ENCODE data around the gene MCF2L. TPM values are rescaled to one million over a fixed set of nuclear protein-coding genes. Genes with fewer than 3 reads are reported as not detected.

Gene MCF2L
- total RNA-seq, 4 donors from 2014 or later, result 12.8 to 169 (median 41.5) TPM

DNA sequence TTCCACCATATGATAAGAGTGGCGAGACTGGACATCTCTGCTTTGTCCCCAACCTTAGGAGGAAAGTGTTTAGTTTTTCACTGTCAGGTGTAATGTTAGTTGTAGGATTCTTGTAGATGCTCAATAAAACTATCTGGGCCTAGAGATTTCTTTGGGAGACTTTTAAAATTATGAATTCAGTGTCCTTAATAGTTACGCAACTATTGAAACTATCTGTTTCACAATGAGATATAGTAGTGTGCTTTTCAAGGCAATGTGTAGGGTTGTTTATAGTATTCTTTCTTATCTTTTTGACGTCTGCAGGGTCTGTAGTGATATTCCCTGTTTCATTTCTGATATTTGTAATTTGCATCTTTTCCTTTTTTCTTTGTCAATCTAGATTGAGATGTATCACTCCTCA lies 103.4 kb downstream of the MCF2L start:
- DNase-seq (ENCODE audit: low spot score), result no peak
- TF ChIP-seq, protein P1, sequence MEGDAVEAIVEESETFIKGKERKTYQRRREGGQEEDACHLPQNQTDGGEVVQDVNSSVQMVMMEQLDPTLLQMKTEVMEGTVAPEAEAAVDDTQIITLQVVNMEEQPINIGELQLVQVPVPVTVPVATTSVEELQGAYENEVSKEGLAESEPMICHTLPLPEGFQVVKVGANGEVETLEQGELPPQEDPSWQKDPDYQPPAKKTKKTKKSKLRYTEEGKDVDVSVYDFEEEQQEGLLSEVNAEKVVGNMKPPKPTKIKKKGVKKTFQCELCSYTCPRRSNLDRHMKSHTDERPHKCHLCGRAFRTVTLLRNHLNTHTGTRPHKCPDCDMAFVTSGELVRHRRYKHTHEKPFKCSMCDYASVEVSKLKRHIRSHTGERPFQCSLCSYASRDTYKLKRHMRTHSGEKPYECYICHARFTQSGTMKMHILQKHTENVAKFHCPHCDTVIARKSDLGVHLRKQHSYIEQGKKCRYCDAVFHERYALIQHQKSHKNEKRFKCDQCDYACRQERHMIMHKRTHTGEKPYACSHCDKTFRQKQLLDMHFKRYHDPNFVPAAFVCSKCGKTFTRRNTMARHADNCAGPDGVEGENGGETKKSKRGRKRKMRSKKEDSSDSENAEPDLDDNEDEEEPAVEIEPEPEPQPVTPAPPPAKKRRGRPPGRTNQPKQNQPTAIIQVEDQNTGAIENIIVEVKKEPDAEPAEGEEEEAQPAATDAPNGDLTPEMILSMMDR (IDR thresholded peaks at IDR 0.05), result no peak
- no peak for ATAC-seq (ENCODE audit: low FRiP score)

DNA sequence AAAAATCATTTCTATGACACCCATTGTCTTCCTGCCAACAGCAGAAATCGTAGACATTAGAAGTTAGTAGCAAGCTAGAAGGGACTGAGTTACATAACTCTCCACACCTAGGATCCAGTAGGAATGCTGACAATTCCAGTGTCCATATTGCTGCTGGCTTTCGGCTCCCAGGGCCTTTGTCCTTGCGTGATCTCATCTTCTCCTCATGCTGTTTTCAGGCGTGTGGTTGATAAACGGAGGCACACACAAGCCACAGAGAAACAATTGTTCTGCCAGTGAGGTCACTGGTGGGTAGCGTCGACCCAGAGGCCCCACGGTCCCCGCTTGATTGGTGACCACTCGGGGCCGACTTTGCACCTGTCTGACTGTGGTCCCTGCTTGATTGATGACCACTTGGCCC lies 104.9 kb downstream of the MCF2L start:
- TF ChIP-seq, protein P1 (IDR thresholded peaks at IDR 0.05), result no peak
- ATAC-seq (ENCODE audit: low FRiP score), result no peak
- no peak for DNase-seq (ENCODE audit: low spot score)

DNA sequence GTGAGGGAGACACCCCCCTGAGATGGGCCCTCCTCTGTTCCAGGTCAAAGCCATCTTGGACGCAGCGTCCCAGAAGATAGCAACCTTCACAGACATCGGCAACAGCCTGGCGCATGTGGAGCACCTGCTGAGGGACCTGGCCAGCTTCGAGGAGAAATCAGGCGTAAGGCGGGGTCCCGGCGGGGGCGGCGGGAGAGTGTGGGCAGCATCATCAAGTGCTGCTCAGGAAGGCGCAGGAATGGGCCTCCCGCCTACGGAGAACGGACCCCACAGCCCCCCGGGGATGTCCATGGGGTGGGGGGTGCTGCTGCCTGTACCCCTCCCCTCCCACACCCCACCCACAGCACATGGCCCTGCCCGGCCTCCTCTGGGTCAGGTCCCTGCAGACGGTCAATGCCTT lies 105.4 kb downstream of the MCF2L start:
- TF ChIP-seq, protein P1 (IDR thresholded peaks at IDR 0.05), result no peak

DNA sequence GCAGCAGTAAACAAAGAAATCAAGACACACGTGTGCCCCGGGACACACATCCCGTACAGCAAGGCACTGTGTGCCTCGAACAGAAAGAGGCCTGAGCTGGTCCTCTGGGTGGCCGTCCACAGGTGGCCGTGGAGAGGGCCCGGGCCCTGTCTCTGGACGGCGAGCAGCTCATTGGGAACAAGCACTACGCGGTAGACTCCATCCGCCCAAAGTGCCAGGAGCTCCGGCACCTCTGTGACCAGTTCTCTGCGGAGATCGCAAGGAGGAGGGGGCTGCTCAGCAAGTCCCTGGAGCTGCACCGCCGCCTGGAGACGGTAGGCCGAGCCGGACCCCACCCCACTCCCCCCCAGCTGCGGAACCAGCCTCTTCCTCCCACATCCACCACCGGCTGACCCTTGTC lies 105.9 kb downstream of the MCF2L start:
- no peak for DNase-seq (ENCODE audit: low spot score)
- TF ChIP-seq, protein P1 (IDR thresholded peaks at IDR 0.05), result no peak
- ATAC-seq (ENCODE audit: low FRiP score), result no peak

More for the DNA sequence above, 105.4 kb downstream of the MCF2L start:
- DNase-seq (ENCODE audit: low spot score) (no peak), ATAC-seq (ENCODE audit: low FRiP score) (no peak)

DNA sequence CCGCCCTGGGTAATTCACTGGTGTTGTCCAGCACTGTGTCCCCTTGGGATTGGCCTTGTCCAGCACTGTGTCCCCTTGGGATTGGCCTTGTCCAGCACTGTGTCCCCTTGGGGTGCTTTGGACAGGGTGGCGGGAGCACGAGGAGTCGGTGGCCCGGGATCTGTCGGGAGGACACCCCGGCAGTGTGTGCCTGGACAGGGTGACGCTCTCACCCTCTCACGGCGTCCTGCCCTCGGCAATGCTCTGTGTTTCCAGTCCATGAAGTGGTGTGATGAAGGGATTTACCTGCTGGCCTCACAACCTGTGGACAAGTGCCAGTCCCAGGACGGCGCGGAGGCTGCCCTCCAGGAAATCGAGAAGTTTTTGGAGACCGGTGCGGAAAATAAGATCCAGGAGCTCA lies 106.7 kb downstream of the MCF2L start:
- DNase-seq (ENCODE audit: low spot score) (no peak), ATAC-seq (ENCODE audit: low FRiP score) (no peak)
- TF ChIP-seq, protein P1 (IDR thresholded peaks at IDR 0.05), result no peak

DNA sequence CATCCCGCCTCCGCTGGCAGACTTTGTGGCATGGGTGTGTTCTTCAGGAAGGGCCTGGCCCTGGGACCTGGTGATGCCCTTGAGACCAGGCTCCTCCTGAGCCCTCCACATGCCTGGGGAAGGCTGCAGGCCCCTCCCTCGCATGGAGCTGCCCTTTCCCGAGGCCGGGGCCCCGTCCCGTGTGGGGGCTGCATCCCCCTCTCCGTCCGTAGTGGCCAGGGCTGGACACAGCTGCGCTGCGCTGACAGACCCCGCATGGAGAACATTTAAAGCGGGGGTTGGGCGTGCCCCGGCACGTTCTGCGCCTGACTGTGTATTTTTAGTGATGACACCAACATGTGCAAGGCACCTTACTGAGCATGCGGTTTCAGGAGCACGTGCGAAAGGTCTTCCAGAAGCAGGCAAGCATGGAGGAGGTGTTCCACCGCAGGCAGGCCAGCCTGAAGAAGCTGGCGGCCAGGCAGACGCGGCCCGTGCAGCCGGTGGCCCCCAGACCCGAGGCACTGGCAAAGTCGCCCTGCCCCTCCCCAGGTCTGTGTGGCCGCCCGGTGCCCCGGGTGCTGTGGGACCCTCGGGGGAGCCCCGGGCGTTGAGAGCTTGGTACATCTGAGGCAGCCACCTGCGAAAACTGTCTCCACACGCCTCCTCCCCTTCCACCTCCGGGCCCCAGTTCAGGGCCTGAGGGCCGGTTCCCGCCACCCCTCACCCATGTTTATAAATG lies 107.8 kb downstream of the MCF2L start:
- TF ChIP-seq, protein P1 (IDR thresholded peaks at IDR 0.05), result no peak
- ATAC-seq (ENCODE audit: low FRiP score), result no peak
- no peak for DNase-seq (ENCODE audit: low spot score)

DNA sequence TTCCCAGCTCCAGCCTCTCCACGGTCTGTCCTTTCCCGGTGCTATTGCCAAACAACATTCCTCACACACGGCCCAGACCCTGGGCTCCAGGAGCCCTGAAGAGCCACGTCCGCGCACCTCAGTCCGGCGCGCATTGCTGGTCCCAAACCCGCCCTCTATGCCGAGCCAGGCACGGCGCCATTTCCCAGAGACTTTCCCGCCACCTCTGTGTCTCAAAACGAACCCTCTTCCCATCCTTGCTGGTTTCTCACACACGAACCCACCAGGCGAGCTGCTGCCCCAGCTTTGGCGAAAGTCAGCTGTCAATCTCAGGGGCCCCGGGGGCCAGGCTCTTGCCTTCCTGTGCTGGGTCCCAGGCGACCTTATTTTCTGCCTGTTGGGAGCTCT lies 108.5 kb downstream of the MCF2L start:
- no peak for ATAC-seq (ENCODE audit: low FRiP score)
- DNase-seq (ENCODE audit: low spot score), result no peak
- TF ChIP-seq, protein P1 (IDR thresholded peaks at IDR 0.05), result no peak

Measured in omental fat pad (tissue), 4 donors.